Right lobe of liver (tissue), 4 donors: Measurements from ENCODE around the gene SLC25A23.

Source experiments
- CTCF ChIP-seq, 4 donors: fragments of 200-600 bp in 3 of 4; fragments of 450-650 bp in 1 of 4; IDR thresholded peaks; one replicate each; pipeline versions ENCODE4 v1.5.1 to v1.8.0; 2016 to 2022; ENCODE audit warnings: antibody characterized with exemption in 4 of 4, mild to moderate bottlenecking in 2 of 4
- POLR2A ChIP-seq: fragments of 450-650 bp; IDR thresholded peaks from one replicate; pipeline ENCODE4 v1.6.1; 2017; ENCODE audit warnings: antibody characterized with exemption, mild to moderate bottlenecking
- donor health status: DM: no; HTN: no; CAD: no.
- donor health status: DM: no; HTN: no; CAD: no.
- donor health status: DM: no; HTN: yes; CAD: no.

- no peak for TF ChIP-seq CTCF (IDR thresholded peaks at IDR 0.05)
- TF ChIP-seq POLR2A: no peak
Observed at GRCh38 chr19:6482343-6482686, 22.7 kb upstream of the SLC25A23 start.
